HG02610 (cell line): ENCODE measurements around the gene ASRGL1.
"Not testable (repeated sequence)": the region's sequence is repeated elsewhere in the genome, so short reads cannot be mapped to it uniquely, and the experiment has no call there.

ENCODE experiments used
- ATAC-seq: cut with Tn5 transposase; IDR thresholded peaks from one replicate; pipeline ENCODE4 v1.9.1; 2021; ENCODE audit warnings: mild to moderate bottlenecking, moderate library complexity; ENCODE audit not compliant: unreplicated experiment

The ASRGL1 gene

DNA sequence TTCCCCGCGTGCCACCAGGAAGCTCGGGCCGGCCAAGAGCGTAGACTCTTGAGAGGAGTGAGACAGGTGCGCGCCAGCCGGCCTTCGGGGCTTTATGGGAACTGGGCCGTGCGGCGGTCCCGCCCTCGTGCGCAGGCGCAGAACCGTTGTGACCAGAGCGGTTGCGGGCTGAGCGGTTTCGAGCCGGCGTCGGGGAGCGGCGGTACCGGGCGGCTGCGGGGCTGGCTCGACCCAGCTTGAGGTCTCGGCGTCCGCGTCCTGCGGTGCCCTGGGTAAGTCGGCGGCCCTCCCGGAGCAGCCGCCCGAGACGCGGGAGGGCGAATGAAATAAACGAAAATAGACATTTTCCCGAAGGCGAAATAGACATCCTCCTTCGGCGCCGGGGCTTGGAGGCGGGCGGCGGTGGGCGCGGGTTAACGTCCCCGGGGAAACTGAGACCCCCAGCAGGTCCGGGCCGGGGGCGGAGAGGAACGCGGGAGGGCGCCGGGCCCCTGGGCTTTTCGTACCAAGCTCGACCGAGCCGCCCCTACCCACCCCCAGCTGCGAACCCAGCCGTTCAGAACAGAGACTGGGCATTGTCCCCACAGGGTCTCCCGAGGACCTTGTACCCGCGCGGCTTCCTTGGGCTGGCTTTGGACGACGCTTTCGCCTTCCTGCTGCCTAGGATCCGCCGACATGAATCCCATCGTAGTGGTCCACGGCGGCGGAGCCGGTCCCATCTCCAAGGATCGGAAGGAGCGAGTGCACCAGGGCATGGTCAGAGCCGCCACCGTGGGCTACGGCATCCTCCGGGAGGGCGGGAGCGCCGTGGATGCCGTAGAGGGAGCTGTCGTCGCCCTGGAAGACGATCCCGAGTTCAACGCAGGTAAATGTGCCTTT, at the start of gene ASRGL1:
ASRGL1 (plus strand) TSS at position 146 of the 879 bp plus-strand sequence; CDS start at position 676, 530 bp downstream.
- ATAC-seq: peak; percentile 86

DNA sequence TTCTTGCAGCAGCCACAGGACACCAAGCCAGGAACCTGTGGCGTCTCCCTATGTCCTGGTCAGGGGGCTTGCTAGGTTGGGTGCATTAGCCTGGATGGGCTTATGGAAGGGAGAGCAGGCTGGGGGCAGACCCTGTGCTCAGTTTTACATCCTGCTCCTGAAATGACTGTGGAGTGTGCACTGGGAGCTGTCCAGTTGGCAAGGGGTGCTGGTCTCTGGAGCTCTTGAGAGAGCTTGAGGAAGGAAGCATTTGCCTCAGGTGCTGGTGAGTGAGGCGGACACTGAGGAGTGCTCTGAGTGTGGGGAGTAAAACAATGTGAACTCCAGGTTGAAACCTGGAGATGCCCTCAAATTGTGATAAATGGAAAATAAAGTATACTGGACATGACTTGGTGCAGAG, 41.7 kb upstream of the ASRGL1 start:
- no peak for ATAC-seq

DNA sequence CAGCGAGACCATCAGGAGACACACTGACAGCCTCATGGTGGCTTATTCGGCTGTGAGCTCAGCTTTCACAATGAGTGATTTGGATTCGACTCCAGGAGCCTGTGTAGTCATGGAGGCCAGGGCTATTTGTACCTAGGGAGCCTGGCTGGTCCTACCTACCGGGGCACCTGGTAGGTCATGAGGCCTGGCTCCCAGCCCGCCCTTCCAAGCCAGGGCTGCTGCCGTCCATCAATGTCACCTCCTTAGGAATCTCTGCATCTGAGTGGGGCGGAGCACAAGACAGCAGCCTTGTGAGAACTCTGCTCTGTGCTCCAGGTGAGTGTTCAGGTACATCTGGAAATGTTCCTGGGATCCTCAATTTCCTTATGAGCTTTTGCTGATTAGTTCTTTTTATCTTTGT, 38.3 kb upstream of the ASRGL1 start, which contains the start of gene SCGB1D4:
SCGB1D4 (minus strand) TSS at position 101 of the 400 bp plus-strand sequence; CDS start at position 36, 65 bp downstream.
- no peak for ATAC-seq

DNA sequence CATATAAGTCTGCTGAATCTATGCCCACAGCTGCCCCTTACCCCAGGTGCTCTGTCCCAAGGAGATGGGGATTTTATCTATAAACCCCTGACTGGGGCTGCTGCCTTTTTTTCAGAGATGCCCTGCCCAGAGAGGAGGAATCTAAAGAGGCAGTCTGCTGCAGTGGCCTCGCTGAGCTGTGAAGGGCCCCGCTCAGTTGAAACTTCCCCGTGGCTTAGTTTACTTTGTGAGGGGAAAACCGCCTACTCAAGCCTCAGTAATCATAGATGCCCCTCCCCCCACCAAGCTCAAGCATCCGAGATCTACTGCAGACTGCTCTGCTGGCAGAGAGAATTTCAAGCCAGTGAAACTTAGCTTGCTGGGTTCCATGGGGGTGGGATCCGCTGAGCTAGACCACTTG, 31.0 kb upstream of the ASRGL1 start:
- ATAC-seq: no peak

DNA sequence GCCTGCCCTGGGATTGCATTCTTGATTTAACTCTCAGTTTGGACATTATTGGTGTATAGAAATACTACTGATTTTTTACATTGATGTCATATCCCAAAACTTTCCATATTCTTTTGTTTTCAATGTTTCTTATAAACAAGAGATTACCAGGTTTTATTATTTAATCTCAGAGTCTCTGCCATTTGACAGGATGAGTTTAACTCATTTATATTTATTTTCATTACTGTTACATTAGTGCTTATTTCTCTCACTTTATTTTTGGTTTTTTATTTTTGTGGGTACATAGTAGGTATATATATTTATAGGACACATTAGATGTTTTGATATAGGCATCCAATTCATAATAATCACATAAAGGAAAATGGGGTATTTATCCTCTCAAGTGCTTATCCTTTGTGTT, 29.3 kb upstream of the ASRGL1 start:
- no peak for ATAC-seq

DNA sequence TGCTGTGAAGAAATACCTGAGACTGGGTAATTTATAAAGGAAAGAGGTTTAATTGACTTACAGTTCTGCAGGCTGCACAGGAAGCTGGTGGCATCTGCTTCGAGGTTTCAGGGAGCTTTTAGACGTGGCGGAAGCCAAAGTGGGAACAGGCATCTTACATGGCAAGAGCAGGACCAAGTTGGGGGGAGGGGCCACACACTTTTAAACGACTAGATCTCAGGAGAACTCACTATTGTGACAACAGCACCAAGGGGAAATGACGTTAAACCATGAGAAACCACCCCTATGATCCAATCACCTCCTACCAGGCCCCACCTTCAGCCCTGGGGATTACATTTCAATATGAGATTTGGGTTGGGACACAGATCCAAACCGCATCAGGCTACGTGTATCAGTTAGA, 27.3 kb upstream of the ASRGL1 start:
- no peak for ATAC-seq

DNA sequence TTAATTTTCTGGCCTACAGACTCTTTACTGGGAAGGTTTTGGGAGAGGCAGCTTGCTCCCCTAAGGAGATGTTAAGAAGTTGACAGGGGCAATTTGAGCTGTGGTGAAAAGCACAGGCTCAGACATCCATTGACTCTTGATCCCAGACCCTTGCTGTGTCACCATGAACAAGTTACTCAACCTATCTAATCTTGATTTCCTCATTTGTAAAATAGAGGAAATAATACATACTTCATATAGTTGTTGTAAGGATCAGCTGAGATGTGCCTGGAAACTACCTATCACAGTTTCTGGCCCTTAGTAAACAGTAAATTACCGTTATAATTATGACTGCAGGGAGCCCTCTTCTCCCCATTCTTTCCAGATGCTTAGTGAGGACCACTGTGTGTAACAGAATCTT, 21.8 kb upstream of the ASRGL1 start:
- no peak for ATAC-seq

DNA sequence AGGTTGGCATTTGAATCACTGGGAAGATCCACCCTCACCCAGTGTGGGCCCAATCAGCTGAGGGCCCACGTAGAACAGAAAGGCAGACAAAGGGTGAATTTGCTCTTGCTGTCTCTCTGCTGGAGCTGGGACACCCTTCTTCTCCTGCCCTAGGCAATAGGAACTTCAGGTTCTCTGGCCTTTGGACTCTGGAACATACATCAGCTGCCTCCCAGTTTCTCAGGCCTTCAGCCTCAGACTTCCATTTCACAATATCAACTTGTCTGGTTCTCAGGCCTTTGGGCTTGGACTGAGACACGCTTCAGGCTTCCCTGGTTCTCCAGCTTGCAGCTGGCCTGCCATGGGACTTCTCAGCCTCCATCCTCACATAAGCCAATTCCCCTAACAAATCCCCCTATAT, 14.7 kb upstream of the ASRGL1 start:
- ATAC-seq: no peak

DNA sequence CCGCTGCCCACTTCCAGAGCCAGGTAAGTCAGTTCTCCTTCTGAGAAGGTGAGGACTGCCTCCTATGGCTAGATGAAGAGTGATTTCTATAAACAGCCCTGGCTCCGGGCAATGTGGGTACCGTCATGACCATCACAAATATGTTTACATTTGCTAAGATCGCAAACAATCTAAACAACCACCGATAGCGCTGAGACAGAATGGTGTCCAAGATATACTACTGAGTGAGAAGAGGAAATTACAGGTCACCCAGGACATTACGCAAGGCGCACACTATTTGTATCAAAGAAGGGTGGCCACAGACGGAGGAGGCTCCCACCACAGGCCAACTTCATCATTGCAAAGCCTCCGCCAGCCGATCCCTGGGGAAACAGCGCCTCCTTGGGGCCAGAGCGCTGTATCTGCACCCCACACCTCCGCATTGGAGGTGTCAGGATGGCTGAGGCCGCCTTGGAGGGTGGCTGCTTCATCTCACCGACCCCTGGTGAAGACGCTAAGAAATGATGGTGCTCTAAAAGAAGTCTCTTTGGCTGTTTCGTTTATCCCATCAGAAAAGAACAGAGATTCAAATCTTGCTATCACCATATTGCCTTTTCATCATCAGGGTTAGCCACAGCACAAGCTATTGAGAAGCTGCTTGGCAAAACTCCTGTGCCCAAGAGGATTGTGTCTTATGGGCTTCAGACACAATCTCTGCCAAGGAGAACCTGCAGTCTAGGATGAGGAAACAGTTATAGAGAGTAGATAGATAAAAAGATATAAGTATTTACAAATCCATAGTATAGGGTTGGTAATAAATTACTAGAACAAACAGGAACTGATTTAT, 12.3 kb upstream of the ASRGL1 start:
- no peak for ATAC-seq

DNA sequence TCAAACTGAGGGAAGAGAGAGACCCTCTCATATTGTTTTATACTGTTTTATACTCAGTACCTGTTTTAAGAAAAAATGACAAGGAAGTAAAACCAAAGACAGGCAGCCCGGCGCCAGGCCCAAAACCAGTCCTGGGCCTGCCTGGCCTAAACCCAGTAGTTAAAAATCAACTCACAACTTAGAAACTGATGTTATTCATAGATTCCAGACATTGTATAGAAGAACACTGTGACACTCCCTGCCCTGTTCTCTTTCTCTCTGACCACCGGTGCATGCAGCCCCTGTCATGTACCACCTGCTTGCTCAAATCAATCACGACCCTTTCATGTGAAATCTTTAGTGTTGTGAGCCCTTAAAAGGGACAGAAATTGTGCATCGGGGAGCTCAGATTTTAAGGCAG, 11.5 kb upstream of the ASRGL1 start:
- ATAC-seq: not testable (repeated sequence)

DNA sequence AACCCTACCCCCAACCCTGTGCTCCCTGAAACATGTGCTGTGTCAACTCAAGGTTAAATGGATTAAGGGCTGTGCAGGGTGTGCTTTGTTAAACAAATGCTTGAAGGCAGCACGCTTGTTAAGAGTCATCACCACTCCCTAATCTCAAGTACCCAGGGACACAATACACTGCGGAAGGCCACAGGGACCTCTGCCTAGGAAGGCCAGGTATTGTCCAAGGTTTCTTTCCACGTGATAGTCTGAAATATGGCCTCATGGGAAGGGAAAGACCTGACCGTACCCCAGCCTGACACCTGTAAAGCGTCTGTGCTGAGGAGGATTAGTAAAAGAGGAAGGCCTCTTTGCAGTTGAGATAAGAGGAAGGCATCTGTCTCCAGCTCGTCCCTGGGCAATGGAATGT, 10.5 kb upstream of the ASRGL1 start:
- not testable (repeated sequence) for ATAC-seq

DNA sequence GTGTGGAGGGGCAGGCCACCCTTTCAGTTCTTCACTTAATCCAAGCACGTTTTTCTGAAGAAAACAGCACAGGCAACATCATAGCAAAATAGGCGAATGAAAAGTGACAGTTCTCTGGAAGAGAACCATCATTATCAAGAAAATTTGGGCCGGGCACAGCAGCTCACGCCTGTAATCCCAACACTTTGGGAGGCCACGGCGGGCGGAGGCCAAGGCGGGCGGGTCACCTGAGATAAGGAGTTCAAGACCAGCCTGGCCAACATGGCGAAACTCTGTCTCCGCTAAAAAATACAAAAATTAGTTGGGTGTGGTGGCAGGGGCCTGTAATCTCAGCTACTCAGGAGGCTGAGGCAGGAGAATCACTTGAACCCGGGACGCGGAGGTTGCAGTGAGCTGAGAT, 9.7 kb upstream of the ASRGL1 start:
- not testable (repeated sequence) for ATAC-seq

DNA sequence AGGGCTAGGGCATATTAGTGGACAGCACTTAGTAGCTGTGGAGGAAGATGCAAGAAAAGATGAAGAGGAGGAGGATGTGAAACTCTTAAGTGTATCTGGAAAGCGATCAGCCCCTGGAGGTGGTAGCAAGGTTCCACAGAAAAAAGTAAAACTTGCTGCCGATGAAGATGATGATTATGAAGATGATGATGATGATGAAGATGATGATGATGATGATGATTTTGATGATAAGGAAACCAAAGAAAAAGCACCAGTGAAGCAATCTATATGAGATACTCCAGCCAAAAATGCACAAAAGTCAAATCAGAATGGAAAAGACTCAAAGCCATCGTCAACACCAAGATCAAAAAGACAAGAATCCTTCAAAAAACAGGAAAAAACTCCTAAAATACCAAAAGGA, 6.0 kb upstream of the ASRGL1 start:
- not testable (repeated sequence) for ATAC-seq

DNA sequence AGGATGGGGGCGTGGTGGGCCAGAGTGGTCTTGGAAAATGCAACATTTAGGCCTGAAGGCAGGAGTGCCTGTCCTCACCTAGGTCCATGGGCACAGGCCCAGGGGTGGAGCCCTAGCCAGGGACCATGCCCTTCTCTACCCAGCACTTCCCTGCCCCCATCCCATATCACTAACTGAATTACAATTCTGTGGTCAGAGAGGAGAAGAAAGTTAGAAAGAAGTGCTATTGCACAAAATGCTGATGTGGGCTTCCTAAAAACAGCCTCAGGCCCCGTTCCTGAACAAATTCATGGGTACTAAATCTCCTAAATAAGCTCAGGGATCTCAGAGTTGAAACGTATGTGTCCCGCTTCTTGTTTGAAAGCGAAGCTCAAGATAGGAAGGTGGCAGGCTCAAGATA, 3.5 kb upstream of the ASRGL1 start:
- ATAC-seq: no peak

DNA sequence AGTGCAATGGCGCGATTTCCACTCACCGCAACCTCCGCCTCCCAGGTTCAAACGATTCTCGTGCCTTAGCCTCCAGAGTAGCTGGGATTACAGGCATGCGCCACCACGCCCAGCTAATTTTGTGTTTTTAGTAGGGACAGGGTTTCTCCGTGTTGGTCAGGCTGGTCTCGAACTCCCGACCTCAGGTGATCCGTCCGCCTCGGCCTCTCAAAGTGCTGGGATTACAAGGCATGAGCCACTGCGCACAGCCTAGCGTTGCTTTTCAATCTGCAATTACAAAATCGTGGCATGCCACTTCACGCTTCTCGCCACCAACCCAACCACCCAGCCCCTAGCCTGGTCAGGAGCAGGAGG, 322 bp upstream of the ASRGL1 start:
- not testable (repeated sequence) for ATAC-seq

DNA sequence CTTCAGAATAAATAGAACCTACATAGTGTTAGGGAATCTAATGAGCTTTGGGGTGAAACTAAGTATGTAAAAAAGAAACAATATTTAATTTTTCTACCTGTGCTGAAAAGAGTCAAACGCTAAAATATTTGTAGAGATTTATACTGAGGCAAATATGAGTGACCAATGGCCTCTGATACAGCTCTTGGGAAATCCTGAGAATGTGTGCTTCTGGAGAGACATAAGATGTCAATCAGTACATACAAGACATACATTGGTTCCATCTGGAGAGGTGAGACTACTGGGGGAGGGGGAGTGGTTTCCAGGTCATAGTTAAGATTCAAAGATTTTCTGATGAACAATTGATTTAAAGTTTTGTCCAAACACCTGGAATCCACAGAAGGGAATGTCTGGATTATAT, 970 bp downstream of the ASRGL1 start:
- no peak for ATAC-seq

DNA sequence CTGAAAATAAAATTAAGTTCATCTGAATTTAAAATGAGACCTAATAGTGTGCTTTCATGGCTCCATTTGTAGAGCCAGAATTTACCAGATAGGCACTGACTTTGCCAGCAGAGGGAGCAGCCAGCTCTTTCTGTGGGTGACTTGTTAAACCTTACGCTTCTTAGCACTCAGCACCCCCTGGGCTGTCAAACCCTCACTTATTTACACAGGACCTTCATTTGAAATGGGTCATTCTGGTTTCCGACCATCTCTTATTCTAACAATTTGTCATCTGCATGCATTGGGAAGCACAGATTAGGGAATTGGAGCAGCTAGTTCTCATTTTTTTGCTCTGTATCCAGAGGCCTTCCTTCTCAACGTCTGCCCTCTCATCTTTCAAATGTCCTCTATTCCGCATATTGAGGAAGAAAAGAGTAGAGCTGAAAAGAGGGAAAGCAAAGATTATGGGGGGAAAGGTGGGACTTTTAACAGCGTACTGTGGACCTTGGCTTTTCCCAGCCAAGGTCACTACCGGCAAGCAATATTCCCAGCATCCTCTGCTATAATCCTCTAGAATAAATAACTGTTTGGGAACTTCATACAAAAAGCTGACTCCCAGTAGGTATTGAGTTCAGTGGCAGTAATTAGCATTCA, 3.1 kb downstream of the ASRGL1 start:
- no peak for ATAC-seq

DNA sequence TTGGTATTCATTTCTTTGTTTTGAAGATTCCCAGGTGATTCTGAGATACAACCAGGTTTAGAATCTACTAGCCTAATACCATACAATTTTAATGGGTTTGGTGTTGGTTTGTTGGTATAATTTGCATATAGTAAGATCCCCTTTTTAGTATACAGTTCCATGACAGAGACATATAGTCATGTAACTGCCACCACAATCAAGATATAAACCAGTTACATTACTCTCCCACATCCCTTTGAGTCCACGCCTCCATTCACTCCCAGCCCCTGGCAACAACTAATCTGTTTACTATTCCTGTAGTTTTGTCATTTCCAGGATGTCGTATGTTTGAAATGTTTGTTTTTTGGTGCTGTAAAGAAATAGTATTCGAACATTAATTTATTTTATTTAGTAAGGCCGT, 4.3 kb downstream of the ASRGL1 start:
- no peak for ATAC-seq

DNA sequence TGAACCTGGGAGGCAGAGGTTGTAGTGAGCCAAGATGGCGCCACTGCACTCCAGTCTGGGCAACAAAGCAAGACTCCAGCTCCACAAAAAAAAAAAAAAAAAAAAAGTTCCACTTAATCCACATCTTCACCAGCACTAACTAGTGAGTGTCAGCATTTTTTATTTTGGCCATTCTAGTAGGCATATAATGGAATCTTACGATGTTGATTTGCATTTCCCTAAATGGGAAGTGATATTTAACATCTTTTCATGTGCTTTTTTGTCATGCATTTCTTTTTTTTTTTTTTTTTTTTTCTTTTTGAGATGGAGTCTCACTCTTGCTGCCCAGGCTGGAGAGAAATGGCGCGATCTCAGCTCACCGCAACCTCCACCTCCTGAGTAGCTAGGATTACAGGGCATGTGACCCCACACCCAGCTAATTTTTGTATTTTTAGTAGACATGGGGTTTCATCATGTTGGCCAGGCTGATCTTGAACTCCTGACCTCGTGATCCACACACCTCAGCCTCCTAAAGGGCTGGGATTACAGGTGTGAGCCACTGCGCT, 6.5 kb downstream of the ASRGL1 start:
- not testable (repeated sequence) for ATAC-seq

DNA sequence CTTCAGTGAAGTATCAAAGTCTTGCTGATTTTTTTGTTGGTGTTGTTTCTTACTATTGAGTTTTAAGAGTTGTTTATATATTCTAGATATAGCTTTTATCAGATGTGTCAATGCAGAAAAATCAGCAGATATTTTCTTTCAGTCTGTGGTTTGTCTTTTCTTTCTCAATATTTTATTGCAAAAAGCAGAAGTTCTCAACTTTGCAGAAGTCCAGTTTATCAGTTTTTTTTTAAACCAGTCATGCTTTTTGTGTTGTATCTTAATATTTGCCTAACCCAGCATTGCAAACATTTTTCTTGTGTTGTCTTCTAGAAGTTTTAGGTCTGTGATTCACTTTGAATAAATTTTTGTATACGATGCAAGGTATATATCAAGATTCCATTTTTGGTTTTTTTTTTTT, 7.0 kb downstream of the ASRGL1 start:
- no peak for ATAC-seq

DNA sequence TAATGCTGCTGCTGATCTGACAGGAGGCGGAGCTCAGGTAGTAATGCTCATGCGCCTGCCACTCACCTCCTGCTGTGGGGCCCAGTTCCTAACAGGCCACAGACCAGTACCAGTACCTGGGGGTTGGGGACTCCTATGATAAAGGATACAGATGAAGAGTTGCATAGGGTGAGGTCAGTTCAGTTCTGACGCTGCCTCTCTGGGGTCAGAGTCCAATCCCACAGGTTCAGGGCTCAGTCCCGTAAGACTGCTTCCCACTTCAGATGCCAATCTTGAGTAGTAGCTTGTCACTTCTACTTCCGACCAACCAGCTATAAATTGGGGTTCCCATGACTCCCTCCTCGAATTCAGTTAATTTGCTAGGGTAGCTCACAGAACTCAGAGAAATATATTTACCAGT, 8.6 kb downstream of the ASRGL1 start:
- no peak for ATAC-seq
